GM19324 (cell line): ENCODE data around the gene UBE2L3.
"Not testable (repeated sequence)": the region's sequence is repeated elsewhere in the genome, so short reads cannot be mapped to it uniquely, and the experiment has no call there.

Source experiments
- ATAC-seq: cut with Tn5 transposase; IDR thresholded peaks from one replicate; pipeline ENCODE4 v1.9.1; 2021; ENCODE audit warnings: mild to moderate bottlenecking, moderate library complexity; ENCODE audit not compliant: unreplicated experiment, low FRiP score

UBE2L3 gene

GRCh38 chr22:21598302-21598701 is 30.8 kb downstream of the UBE2L3 start:
- ATAC-seq = no peak

DNA sequence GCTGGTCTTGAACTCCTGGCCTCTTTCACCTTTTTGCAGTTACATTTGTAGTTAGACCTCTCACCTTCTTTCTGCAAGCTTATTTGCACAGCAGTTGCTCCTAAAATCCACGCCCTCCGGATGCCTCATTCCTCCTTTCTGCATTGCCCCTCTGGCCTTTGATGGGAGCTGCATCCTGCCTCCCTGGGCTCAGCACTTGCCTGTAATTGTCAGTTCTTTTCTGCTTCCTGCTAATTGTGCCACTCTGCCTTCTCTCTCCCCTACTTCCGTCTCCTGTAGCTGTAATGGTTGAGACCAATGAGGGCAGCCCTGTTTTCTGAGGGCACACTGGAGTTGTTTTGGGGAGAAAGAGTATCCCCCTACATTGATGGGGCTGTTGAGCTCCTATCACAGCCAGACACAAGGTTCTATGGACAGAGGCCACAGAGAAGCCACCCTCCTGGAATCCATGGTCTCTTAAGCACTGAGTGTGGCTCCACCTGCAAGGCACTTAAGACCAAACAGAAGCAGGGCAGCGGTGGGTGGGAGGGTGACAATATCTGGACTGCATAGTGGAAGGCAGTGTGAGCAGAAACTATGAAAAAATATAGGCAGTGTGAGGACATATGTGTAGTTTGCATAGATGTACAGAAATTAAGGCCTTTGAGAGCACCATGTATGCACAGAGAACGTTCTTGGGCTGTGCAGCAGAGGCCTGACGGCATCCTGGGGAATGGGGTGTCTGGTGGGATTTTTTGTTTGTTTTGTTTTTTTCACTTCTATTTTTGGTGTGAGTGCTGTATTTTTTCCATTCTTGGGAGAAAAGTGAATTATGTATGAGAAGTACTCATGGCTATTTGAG is 31.8 kb downstream of the UBE2L3 start:
- no peak for ATAC-seq

DNA sequence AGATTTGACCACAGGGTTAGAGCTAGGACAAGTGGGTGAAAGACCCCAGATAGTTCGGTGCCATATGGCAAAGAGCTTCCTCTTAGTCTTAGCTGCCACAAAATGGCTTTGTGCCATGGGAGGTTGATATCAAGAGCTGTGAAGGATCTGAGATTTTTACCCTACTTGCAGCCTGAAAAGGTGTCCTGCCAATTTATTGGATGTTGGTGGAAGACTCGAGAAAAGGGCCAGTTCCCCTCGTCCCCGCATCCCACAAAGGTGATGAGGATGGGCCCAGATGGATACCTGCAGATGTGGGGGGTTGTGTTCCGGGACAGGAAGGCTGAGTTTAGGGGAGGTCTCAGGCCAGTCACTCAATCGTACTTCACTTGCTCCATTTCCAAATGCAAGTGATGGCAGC is 35.1 kb downstream of the UBE2L3 start:
- ATAC-seq = no peak

DNA sequence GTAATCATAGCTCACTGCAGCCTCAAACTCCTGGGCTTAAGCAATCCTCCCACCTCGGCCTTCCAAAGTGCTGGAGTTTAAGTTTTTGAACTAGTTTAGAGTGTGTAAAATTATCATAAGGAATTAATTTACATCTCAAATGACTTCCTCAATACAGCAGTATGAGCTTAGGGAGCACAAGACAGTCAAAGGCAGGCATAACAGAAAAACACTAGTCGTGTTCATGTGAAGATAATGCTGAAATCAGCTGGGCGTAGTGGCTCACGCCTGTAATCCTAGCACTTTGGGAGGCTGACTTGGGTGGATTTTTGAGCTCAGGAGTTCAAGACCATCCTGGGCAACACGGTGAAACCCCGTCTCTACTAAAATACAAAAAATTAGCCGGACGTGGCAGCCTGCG is 36.5 kb downstream of the UBE2L3 start:
- ATAC-seq = no peak

DNA sequence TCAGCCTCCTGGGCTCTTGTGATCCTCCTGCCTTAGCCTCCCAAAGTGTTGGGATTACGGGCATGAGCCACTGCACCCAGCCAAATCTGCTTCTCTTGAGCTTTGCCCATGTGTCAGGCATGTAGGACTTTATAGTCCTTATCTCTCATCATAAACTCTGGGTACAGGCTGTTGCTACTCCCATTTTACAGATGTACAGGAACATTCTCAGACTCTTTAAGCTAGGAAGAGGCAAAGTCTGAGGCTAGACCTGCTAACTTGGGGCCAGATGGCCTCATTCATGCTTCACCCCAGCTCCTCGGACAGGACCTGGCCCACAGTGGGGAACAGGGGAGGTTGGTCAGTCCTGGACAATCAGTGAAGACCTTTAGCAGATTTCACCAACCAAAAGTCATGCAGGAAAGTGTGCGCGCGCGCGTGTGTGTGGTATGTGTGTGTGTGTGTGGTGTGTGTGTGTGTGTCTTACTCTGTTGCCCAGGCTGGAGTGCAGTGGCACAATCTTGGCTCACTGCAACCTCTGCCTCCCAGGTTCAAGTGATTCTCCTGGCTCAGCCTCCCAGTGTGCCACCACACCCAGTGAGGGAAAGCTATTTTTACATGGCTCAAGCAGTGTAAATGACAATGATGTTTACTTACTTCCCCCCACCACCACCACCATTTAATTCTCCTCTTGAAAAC is 38.5 kb downstream of the UBE2L3 start:
- ATAC-seq = no peak

- ATAC-seq = no peak
These were observed 39.3 kb downstream of the UBE2L3 start for GRCh38 chr22:21606775-21607174.

DNA sequence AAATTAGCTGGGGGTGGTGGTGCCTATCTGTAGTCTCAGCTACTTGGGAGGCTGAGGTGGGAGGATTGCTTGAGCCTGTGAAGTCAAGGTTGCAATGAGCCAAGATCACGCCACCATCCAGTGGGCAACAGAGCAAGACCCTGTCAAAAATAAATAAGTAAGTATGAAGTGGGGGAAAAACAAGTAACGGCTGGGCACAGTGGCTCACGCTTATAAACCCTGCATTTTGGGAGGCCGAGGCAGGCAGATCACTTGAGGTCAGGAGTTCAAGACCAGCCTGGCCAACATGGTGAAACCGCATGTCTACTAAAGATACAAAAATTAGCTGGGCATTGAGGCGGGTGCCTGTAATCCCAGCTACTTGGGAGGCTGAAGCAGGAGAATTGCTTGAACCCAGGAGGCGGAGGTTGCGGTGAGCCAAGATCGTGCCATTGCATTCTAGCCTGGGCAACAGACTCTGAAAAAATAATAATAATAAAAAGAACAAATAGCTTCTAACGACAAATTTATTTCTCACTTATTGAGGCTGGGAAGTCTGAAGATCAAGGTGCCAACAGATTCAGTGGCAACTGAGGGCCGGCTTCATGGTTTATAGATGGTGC is 42.1 kb downstream of the UBE2L3 start:
- not testable (repeated sequence) for ATAC-seq

- ATAC-seq = no peak
These were observed 43.9 kb downstream of the UBE2L3 start for GRCh38 chr22:21611210-21611977.

- ATAC-seq = no peak
These were observed 45.3 kb downstream of the UBE2L3 start for GRCh38 chr22:21612858-21613257.

- ATAC-seq = no peak
These were observed 46.2 kb downstream of the UBE2L3 start for GRCh38 chr22:21613553-21614233.

- ATAC-seq = no peak
These were observed 48.2 kb downstream of the UBE2L3 start for GRCh38 chr22:21615731-21616130.

GRCh38 chr22:21617337-21617736 is 49.8 kb downstream of the UBE2L3 start:
- not testable (repeated sequence) for ATAC-seq

GRCh38 chr22:21621025-21621424 is 53.5 kb downstream of the UBE2L3 start:
- no peak for ATAC-seq

DNA sequence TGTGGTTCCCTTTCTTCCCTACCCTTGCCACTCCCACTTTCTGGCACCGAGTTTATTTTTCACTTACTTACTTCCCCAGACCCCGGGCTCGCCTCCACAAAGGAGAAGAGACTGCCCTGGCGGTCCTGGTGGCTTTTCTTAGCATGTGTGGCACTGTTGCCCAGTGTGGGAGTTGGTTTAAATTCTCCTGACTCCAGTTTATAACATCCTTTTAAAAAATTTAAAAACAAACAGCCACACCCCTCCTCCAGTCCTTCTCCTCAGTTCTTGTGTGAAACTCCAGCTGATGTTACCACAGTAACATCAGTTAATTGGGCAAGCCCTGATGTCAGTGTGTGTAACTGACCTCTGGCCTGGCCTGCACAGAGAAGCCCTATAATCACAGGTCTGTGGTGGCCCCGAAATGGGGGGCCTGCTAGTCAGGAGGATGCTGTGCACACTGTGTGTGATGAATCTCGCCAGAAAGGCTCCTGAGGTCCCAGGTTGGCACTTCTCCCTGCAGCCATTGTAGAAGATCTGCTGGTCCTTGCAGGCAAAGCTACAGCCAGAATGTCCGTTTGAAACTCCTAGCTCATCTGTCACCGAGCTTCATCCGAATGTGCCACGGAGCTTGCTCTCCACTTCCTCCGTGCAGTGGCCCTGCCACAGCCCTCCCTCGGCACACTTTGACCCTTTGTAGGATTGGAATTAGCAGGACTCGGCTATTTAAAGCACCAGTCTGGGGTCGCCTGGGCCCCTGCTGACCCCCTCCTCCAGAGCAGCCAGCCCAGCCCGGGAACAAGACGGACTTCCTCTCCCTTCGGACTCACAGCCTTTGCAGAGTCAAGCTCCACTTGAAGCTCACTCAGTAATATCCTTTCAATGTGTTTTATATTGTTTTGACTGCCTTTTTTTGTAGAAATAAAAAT is 54.8 kb downstream of the UBE2L3 start:
- no peak for ATAC-seq

- no peak for ATAC-seq
These were observed 55.6 kb downstream of the UBE2L3 start for GRCh38 chr22:21622919-21623647.

DNA sequence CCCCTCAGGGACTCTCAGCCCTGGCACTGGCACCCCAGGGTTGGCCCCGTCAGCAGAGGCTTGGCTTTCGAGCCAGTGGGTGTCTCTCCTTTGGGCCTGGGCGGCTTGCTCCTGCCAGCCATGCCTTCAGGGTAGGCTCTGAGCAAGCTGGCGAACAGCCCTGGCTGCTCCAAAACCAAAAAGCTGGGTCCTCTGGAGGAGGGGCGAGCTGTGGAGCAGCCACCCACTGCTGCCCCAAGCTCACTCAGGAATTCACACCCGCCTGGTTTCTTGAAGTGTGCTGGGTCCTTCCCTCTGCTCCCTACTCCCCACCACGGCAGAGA is 56.1 kb downstream of the UBE2L3 start:
- no peak for ATAC-seq

DNA sequence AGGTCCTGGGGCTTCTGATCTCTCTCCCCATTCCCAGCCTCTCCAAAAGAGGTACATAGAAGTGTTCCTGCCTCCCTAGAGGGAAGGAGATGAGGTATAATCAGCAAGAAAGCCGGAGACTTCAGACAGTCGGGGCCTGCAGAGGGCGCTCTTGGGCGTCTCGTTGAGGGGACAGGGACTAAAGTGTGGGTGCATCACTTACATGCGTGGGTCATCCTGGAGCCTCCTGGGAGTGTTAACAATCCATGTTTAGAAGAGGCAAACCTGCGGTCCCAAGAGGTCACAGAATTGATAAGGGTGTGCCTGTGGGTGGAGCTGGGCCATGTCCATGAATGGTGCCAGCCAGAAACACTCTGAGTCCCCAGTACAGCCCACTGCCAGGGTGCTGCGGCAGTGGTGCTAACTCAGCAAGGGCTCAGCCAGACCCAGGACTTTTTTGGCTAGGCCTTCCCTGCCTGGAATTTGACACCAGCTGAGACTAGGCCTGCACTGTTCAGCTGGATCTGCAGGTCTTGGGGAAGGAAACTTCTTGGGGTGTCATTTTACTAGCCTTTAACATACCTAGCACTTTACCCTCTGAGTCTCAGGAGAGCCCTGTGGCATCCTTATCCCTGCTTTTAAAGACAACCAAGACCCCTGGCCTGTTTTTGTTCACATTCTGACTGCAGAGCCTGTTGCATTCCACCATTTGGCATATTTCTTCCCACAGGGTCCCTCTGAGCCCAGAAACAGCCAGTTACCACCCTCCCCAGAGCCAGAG is 56.8 kb downstream of the UBE2L3 start:
- ATAC-seq = no peak
